Mesenchymal stem cell (in vitro differentiated cells and primary cell): Measurements from ENCODE around the gene SELL.

Source experiments
- DNase-seq: peaks from one replicate; pipeline ENCODE4 v3.0.0-alpha.2; 2013
- H2AFZ ChIP-seq: one replicate; pipeline ENCODE4 v1.6.1; 2013; ENCODE audit warnings: low read depth, mild to moderate bottlenecking, control low read depth, inconsistent platforms, low read length, moderate library complexity
- H2AK5ac ChIP-seq: 2 replicates; pipeline ENCODE4 v1.6.1; 2013; ENCODE audit warnings: low read length, moderate library complexity, mild to moderate bottlenecking, inconsistent platforms; ENCODE audit not compliant: severe bottlenecking
- H2BK120ac ChIP-seq: one replicate; pipeline ENCODE4 v1.6.1; 2013; ENCODE audit warnings: low read depth, mild to moderate bottlenecking, inconsistent platforms, low read length, moderate library complexity
- H2BK12ac ChIP-seq, 2 experiments: one replicate each; pipeline ENCODE4 v1.6.1; 2013; ENCODE audit warnings: inconsistent platforms in 2 of 2, low read length in 2 of 2, mild to moderate bottlenecking in 2 of 2, moderate library complexity in 2 of 2, control low read depth in 1 of 2
- H2BK15ac ChIP-seq: one replicate; pipeline ENCODE4 v1.6.1; 2013; ENCODE audit warnings: mild to moderate bottlenecking, low read depth, inconsistent platforms; ENCODE audit not compliant: poor library complexity, severe bottlenecking
- H2BK5ac ChIP-seq: 2 replicates; pipeline ENCODE4 v1.6.1; 2013; ENCODE audit warnings: low read depth, mild to moderate bottlenecking, low read length, control low read depth, inconsistent platforms; ENCODE audit not compliant: poor library complexity, severe bottlenecking
- H3K14ac ChIP-seq, 2 experiments: one replicate each; pipeline ENCODE4 v1.6.1; 2013; ENCODE audit warnings: inconsistent platforms in 2 of 2, low read length in 2 of 2, control low read depth in 1 of 2, mild to moderate bottlenecking in 1 of 2, moderate library complexity in 1 of 2
- H3K18ac ChIP-seq, 2 experiments: one replicate each; pipeline ENCODE4 v1.6.1; 2013; ENCODE audit warnings: inconsistent platforms in 2 of 2, low read length in 2 of 2, control low read depth in 1 of 2, low read depth in 1 of 2, mild to moderate bottlenecking in 1 of 2
- H3K23ac ChIP-seq, 2 experiments: one replicate each; pipeline ENCODE4 v1.6.1; 2013; ENCODE audit warnings: inconsistent platforms in 2 of 2, low read length in 2 of 2, mild to moderate bottlenecking in 2 of 2, moderate library complexity in 2 of 2, control low read depth in 1 of 2
- H3K27ac ChIP-seq: 2 replicates; pipeline ENCODE4 v1.5.1; 2013; ENCODE audit warnings: mild to moderate bottlenecking, moderate library complexity, low read length, control low read depth, inconsistent platforms; ENCODE audit not compliant: poor library complexity, severe bottlenecking
- H3K27me3 ChIP-seq, 2 experiments: 2 replicates each; pipeline versions ENCODE4 v1.6.1 to v1.7.0; 2013; ENCODE audit warnings: low read length in 2 of 2, mild to moderate bottlenecking in 2 of 2, moderate library complexity in 2 of 2, control low read depth in 1 of 2, inconsistent platforms in 1 of 2; ENCODE audit not compliant: control insufficient read depth in 1 of 2, insufficient read depth in 1 of 2
- H3K36me3 ChIP-seq, 2 experiments: 2 replicates each; pipeline versions ENCODE4 v1.6.1 to v1.7.0; 2013; ENCODE audit warnings: low read length in 2 of 2, control low read depth in 1 of 2, inconsistent platforms in 1 of 2, low read depth in 1 of 2, mild to moderate bottlenecking in 1 of 2; ENCODE audit not compliant: insufficient read depth in 2 of 2, control insufficient read depth in 1 of 2
- H3K4ac ChIP-seq, 2 experiments: one replicate each; pipeline ENCODE4 v1.6.1; 2013; ENCODE audit warnings: inconsistent platforms in 2 of 2, low read length in 2 of 2, mild to moderate bottlenecking in 2 of 2, moderate library complexity in 2 of 2, control low read depth in 1 of 2, low read depth in 1 of 2
- H3K4me1 ChIP-seq: 2 replicates; pipeline ENCODE4 v1.6.1; 2013; ENCODE audit warnings: low read depth, low read length, control low read depth; ENCODE audit not compliant: control insufficient read depth, insufficient read depth
- H3K4me2 ChIP-seq: 2 replicates; pipeline ENCODE4 v1.6.1; 2013; ENCODE audit warnings: low read length, mild to moderate bottlenecking, inconsistent platforms; ENCODE audit not compliant: poor library complexity, severe bottlenecking
- H3K4me3 ChIP-seq, 2 experiments: 2 replicates each; pipeline versions ENCODE4 v1.5.1 to v1.7.0; 2013; ENCODE audit warnings: low read length in 2 of 2, mild to moderate bottlenecking in 2 of 2, control low read depth in 1 of 2, low read depth in 1 of 2; ENCODE audit not compliant: insufficient read depth in 1 of 2
- H3K79me1 ChIP-seq: replicated peaks from 2 replicates; pipeline ENCODE4 v1.6.1; 2013; ENCODE audit warnings: mild to moderate bottlenecking, control low read depth, low read length, inconsistent platforms; ENCODE audit not compliant: poor library complexity, severe bottlenecking
- H3K9ac ChIP-seq: 2 replicates; pipeline ENCODE4 v1.7.0; 2013; ENCODE audit warnings: mild to moderate bottlenecking, low read length, moderate library complexity
- H3K9me3 ChIP-seq: 2 replicates; pipeline ENCODE4 v1.7.0; 2013; ENCODE audit warnings: mild to moderate bottlenecking, low read length; ENCODE audit not compliant: control insufficient read depth
- H4K8ac ChIP-seq: one replicate; pipeline ENCODE4 v1.6.1; 2013; ENCODE audit warnings: inconsistent platforms, mild to moderate bottlenecking, low read length, moderate library complexity
- H4K91ac ChIP-seq: one replicate; pipeline ENCODE4 v1.6.1; 2013; ENCODE audit warnings: mild to moderate bottlenecking, low read length, inconsistent platforms
- WGBS: methylation state at CpG from one replicate; pipeline ENCODE4 v1.1.7; 2013; ENCODE audit warnings: mixed read lengths; 5-methylcytosine and 5-hydroxymethylcytosine counted together

Gene SELL

DNA sequence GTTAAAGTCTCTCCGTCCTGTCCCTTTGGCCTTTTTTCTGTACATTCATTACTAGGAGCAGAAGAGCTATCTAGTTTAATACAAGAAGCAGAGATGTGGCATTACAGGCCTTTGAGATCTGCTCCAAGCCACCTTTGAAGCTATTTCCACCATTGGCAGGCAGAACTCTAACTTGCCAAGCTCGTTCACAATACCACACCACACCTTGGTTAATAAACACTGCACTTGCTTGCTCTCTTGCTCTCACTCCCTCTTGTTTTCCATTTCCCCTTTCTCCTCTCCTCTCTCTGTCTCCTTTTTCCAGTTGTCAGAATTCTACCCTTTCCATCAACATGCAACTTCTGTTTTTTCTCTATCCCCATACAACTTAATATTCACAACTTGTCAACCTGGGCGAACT lies 15.4 kb upstream of the SELL start:
- no peak for DNase-seq
- Histone ChIP-seq H3K9me3 (no peaks in the 10 kb centered on the region), H3K4me1 (no peaks in the 10 kb centered on the region), H3K23ac (no peak overlapping the region), H2AFZ (no peak overlapping the region), H2AK5ac (no peak overlapping the region), H3K14ac (no peak overlapping the region), H3K9ac (no peak overlapping the region), H3K4me2 (no peak overlapping the region), H2BK12ac (no peak overlapping the region), H2BK120ac (no peak overlapping the region), H3K27me3 (peaks cover 0 to 43% of the 10 kb centered on the region in 2 experiments), H2BK15ac (no peak overlapping the region), H4K8ac (no peak overlapping the region), H3K4ac (no peak overlapping the region), H3K79me1 (no peaks in the 10 kb centered on the region), H2BK5ac (no peak overlapping the region), H3K27ac (no peak overlapping the region), H3K18ac (no peak overlapping the region), H4K91ac (no peak overlapping the region), H3K4me3 (no peak overlapping the region), H3K36me3 (no peaks in the 10 kb centered on the region)
- WGBS: 89% methylated on average over 2 of the region's 3 CpGs

DNA sequence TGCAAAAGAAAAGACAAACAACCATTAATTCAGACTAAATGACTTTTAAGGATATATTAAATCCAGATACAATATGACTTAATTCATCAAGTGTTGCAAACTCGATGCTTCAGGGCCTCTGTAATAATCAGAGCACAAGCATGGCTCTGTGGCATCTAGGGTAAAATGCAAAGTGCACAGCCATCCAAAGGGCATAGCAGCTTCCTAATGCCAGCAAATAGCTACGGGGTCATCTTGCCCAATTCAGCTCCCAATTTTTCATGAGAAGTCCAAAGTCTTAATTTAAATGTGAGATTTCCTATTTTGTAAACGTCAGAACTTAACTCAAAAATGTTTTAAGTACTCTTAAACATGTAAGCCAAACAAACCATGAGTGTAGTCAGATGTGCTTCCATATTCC lies 14.5 kb upstream of the SELL start:
- no peaks in the 10 kb centered on the region for H3K36me3 ChIP-seq
- no peak overlapping the region for H3K9ac ChIP-seq
- no peak overlapping the region for H3K14ac ChIP-seq
- H3K4me3 ChIP-seq: no peak overlapping the region
- no peak overlapping the region for H3K4me2 ChIP-seq
- no peak overlapping the region for H2BK15ac ChIP-seq
- H2BK5ac ChIP-seq: no peak overlapping the region
- H3K23ac ChIP-seq: no peak overlapping the region
- no peaks in the 10 kb centered on the region for H3K9me3 ChIP-seq
- H3K18ac ChIP-seq: no peak overlapping the region
- H4K91ac ChIP-seq: no peak overlapping the region
- 61% methylated on average over 3 of the region's 3 CpGs for WGBS
- no peak overlapping the region for H2AFZ ChIP-seq
- no peak overlapping the region for H2BK12ac ChIP-seq
- no peak overlapping the region for H3K4ac ChIP-seq
- no peaks in the 10 kb centered on the region for H3K4me1 ChIP-seq
- DNase-seq: no peak
- no peak overlapping the region for H2AK5ac ChIP-seq
- H2BK120ac ChIP-seq: no peak overlapping the region
- H3K79me1 ChIP-seq: no peaks in the 10 kb centered on the region
- peaks cover 0 to 34% of the 10 kb centered on the region in 2 experiments for H3K27me3 ChIP-seq
- no peak overlapping the region for H3K27ac ChIP-seq
- H4K8ac ChIP-seq: no peak overlapping the region

DNA sequence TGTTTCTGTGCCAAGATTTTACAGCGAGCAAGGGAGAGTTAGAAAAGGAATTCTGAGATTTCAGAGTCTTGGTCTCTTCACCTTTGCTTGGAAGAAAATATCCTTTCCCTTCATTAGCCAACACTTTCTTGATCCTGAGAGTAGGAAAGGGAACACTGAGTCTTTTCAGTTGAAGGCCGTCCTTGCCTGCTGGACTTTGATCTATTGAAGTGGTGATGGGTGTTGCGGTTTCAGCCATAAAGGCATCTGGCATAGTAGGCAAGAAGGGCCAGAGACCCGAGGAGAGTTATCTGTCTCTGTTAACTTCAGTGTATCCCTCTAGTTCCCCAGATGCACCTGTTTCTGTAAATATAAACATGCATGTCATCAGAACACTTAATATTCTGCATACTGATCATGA lies 12.7 kb upstream of the SELL start:
- no peak overlapping the region for H2BK15ac ChIP-seq
- H4K91ac ChIP-seq: no peak overlapping the region
- WGBS: 72% methylated on average over 3 of the region's 4 CpGs
- no peak overlapping the region for H2BK5ac ChIP-seq
- no peaks in the 10 kb centered on the region for H3K36me3 ChIP-seq
- no peak overlapping the region for H3K9ac ChIP-seq
- no peak overlapping the region for H3K23ac ChIP-seq
- no peak overlapping the region for H3K4me3 ChIP-seq
- H3K27me3 ChIP-seq: peaks cover 0 to 18% of the 10 kb centered on the region in 2 experiments
- H3K14ac ChIP-seq: no peak overlapping the region
- no peak overlapping the region for H3K4me2 ChIP-seq
- H3K4ac ChIP-seq: no peak overlapping the region
- no peak overlapping the region for H3K18ac ChIP-seq
- no peak overlapping the region for H2BK12ac ChIP-seq
- no peak overlapping the region for H2AFZ ChIP-seq
- H2AK5ac ChIP-seq: no peak overlapping the region
- H2BK120ac ChIP-seq: no peak overlapping the region
- no peak overlapping the region for H4K8ac ChIP-seq
- H3K9me3 ChIP-seq: no peaks in the 10 kb centered on the region
- H3K79me1 ChIP-seq: no peaks in the 10 kb centered on the region
- DNase-seq: no peak
- no peaks in the 10 kb centered on the region for H3K4me1 ChIP-seq
- no peak overlapping the region for H3K27ac ChIP-seq

DNA sequence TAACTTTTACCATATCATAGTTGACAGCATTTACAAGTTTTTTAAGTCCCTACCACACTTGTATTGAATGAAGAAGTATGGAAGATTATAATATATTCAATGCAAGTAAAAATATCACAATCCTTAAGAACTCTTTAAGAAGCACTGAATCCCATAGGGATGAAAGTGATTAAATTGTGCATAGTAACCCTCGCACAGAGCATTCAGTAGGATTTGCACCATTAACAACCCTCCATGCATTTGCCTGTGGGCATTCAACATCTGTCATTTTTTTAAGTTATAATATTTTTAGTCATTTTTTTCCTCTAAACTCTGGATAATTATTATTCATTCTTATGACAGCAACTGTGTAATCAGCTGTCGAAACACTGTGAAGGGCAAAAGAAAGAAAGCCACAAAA lies 12.3 kb upstream of the SELL start:
- H2BK15ac ChIP-seq: no peak overlapping the region
- no peak overlapping the region for H2AFZ ChIP-seq
- no peak overlapping the region for H3K27ac ChIP-seq
- H2BK5ac ChIP-seq: no peak overlapping the region
- no peaks in the 10 kb centered on the region for H3K4me1 ChIP-seq
- no peak overlapping the region for H4K91ac ChIP-seq
- H4K8ac ChIP-seq: no peak overlapping the region
- no peak overlapping the region for H3K4ac ChIP-seq
- no peak overlapping the region for H3K9ac ChIP-seq
- DNase-seq: no peak
- H3K9me3 ChIP-seq: no peaks in the 10 kb centered on the region
- 100% methylated on average over 1 of the region's 2 CpGs for WGBS
- H3K14ac ChIP-seq: no peak overlapping the region
- no peak overlapping the region for H3K4me2 ChIP-seq
- no peaks in the 10 kb centered on the region for H3K79me1 ChIP-seq
- H3K36me3 ChIP-seq: no peaks in the 10 kb centered on the region
- no peak overlapping the region for H2AK5ac ChIP-seq
- peaks cover 0 to 14% of the 10 kb centered on the region in 2 experiments for H3K27me3 ChIP-seq
- no peak overlapping the region for H3K4me3 ChIP-seq
- no peak overlapping the region for H3K18ac ChIP-seq
- no peak overlapping the region for H2BK120ac ChIP-seq
- no peak overlapping the region for H3K23ac ChIP-seq
- H2BK12ac ChIP-seq: no peak overlapping the region
